ENCODE results near the gene CCDC194.

- no peak for TF ChIP-seq CTCF (IDR thresholded peaks at IDR 0.05)
- TF ChIP-seq POLR2A (IDR thresholded peaks at IDR 0.05): no peak
Measured at GRCh38 chr19:17404015-17404414, 10.0 kb upstream of the CCDC194 start.
